H1 (cell line): Measurements from ENCODE around the gene LRCH3. TPM values are rescaled to one million over a fixed set of nuclear protein-coding genes. Genes with fewer than 3 reads are reported as not detected.

Source experiments
- CHD1 ChIP-seq: IDR thresholded peaks from 2 replicates; pipeline ENCODE4 v1.6.1; 2012; ENCODE audit warnings: low read depth, low read length, improper control_type of control experiment
- CREB1 ChIP-seq: IDR thresholded peaks from 2 replicates; pipeline ENCODE4 v1.6.1; 2012; ENCODE audit warnings: inconsistent platforms
- EGR1 ChIP-seq: IDR thresholded peaks from 2 replicates; pipeline ENCODE4 v1.6.1; 2011; ENCODE audit warnings: low read depth, low read length, borderline replicate concordance
- JUND ChIP-seq: IDR thresholded peaks from 2 replicates; pipeline ENCODE4 v1.6.1; 2011; ENCODE audit warnings: mild to moderate bottlenecking, improper control_type of control experiment, low read length
- KDM1A ChIP-seq: fragments of 200-600, 300-600 bp; sonication (generic); IDR thresholded peaks from 2 replicates; pipeline ENCODE4 v1.7.1; 2016; ENCODE audit warnings: mild to moderate bottlenecking, low read length, borderline replicate concordance
- KDM4A ChIP-seq: IDR thresholded peaks from one replicate; pipeline ENCODE4 v1.7.1; 2012; ENCODE audit warnings: low read depth, mild to moderate bottlenecking, moderate library complexity, low read length, inconsistent platforms; ENCODE audit not compliant: severe bottlenecking
- NANOG ChIP-seq: IDR thresholded peaks from 2 replicates; pipeline ENCODE4 v1.6.1; 2011; ENCODE audit warnings: low read length, low read depth, mild to moderate bottlenecking, inconsistent platforms; ENCODE audit not compliant: insufficient read depth, poor library complexity, severe bottlenecking
- POLR2AphosphoS5 ChIP-seq: IDR thresholded peaks from 2 replicates; pipeline ENCODE4 v1.6.1; 2011; ENCODE audit warnings: low read depth, low read length
- SAP30 ChIP-seq: fragments of 300-600 bp; sonication (generic); IDR thresholded peaks from 2 replicates; pipeline ENCODE4 v1.7.1; 2012; ENCODE audit warnings: low read length, moderate library complexity, mild to moderate bottlenecking, inconsistent platforms; ENCODE audit not compliant: insufficient read depth, insufficient replicate concordance
- SIN3A ChIP-seq, 2 experiments: IDR thresholded peaks in 1 of 2; conservative IDR thresholded peaks in 1 of 2; 2 replicates each; pipeline ENCODE4 v1.6.1; 2011 to 2012; ENCODE audit warnings: low read length in 2 of 2, improper control_type of control experiment in 1 of 2, low read depth in 1 of 2, mild to moderate bottlenecking in 1 of 2
- SIX5 ChIP-seq: IDR thresholded peaks from 2 replicates; pipeline ENCODE4 v1.6.1; 2011; ENCODE audit warnings: mild to moderate bottlenecking, low read depth, low read length
- TEAD4 ChIP-seq: IDR thresholded peaks from 2 replicates; pipeline ENCODE4 v1.6.1; 2012; ENCODE audit warnings: low read depth, low read length, inconsistent platforms, mixed read lengths
- polyA plus RNA-seq, 7 experiments: library from polyadenylated mRNA; depleted of rRNA in 3 of 7; stranded (reverse) in 5 of 7; unstranded in 2 of 7; fragments of >200 nt in 5 of 7; fragments of 200-250 nt in 2 of 7; gene quantifications; 1 replicate in 5 of 7; 2 replicates in 1 of 7; 4 replicates in 1 of 7; pipeline versions ENCODE4 v1.2.1 to v1.2.3, GENCODE V29; 2011 to 2013; ENCODE audit warnings: missing spikeins in 2 of 7, mixed read lengths in 2 of 7
- total RNA-seq: library from RNA; stranded (reverse); fragmentation: NEBNext Ultra II Directional; extraction: Animal tissue kit (Norgen Biotek cat#: 25700); gene quantifications from 2 replicates; pipeline ENCODE4 v1.2.1, GENCODE V29; 2021
- TF ChIP-seq, protein P1 (sequence below), 3 experiments: IDR thresholded peaks; 1 replicate in 2 of 3; 2 replicates in 1 of 3; pipeline versions ENCODE4 v1.5.1 to v1.6.1; 2011; ENCODE audit warnings: low read length in 3 of 3, mild to moderate bottlenecking in 3 of 3, inconsistent platforms in 2 of 3, low read depth in 1 of 3, moderate library complexity in 1 of 3; ENCODE audit not compliant: insufficient read depth in 1 of 3; ENCODE audit errors: control extremely low read depth in 1 of 3
- TF ChIP-seq, protein P2 (sequence below): IDR thresholded peaks from 2 replicates; pipeline ENCODE4 v1.6.1; 2012; ENCODE audit warnings: inconsistent platforms

Gene LRCH3
- total and polyA plus RNA-seq, 2 of the 8 experiments (the other 6 are each of a cell fraction or from before 2014, with no cell fraction given), result 58.4 to 66.0 TPM

DNA sequence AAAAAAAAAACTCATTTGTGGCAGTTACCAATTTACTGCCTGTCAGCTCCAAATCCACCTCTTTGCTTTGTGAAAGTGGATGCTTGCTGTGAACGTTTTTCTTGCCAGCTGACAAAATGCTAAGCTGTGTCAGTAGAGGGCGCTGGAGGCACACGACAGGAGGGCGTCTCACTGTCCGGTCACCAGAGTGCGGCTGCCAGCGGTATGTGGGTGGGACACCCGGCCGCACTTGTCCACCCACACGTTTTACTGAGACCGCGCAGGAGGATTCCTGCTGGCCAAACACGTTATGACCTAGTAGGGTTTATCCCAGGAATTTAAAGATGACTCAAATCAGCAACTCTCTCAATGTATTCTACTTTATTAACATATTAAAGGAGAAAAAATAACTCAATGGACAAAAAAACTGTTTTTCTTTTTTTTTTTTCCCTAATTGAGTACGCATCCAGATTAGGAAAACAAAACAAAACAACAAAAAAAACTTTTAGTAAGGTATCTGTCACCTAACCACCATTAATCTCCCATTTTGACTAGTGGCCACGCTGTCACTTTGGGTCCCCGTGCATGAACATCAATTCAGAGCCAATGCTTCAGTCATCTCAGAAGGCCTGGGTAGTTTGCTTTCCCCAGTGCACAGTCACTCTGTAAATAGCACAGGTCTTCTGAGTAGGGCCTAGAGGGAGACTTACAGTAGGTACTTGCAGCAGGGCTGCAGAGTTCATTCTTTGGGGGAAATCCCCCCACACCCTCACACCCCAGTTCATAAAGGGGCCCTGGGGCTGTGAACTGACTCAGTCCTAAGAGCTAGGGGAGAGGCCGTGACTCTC, 115.2 kb downstream of the LRCH3 start (continued):
- TF ChIP-seq SAP30 (no peak), SIX5 (no peak), SIN3A (conservative IDR thresholded peaks at IDR 0.05 in 1 of 2, IDR thresholded peaks at IDR 0.05 in 1 of 2; ENCODE audit: low read depth in 1 of 2, low read length in 2 of 2) (no peak), KDM4A (no peak), KDM1A (no peak), CHD1 (no peak), JUND (peak; percentile 62; the same call in 1 of the 2 replicates), CREB1 (peak; percentile 51; the same call in 1 of the 2 replicates), POLR2AphosphoS5 (no peak), NANOG (no peak), TEAD4 (peak; percentile 62; the same call in 1 of the 2 replicates), EGR1 (peak; percentile 87; the same call in 1 of the 2 replicates)
- TF ChIP-seq, protein P1, sequence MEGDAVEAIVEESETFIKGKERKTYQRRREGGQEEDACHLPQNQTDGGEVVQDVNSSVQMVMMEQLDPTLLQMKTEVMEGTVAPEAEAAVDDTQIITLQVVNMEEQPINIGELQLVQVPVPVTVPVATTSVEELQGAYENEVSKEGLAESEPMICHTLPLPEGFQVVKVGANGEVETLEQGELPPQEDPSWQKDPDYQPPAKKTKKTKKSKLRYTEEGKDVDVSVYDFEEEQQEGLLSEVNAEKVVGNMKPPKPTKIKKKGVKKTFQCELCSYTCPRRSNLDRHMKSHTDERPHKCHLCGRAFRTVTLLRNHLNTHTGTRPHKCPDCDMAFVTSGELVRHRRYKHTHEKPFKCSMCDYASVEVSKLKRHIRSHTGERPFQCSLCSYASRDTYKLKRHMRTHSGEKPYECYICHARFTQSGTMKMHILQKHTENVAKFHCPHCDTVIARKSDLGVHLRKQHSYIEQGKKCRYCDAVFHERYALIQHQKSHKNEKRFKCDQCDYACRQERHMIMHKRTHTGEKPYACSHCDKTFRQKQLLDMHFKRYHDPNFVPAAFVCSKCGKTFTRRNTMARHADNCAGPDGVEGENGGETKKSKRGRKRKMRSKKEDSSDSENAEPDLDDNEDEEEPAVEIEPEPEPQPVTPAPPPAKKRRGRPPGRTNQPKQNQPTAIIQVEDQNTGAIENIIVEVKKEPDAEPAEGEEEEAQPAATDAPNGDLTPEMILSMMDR (IDR thresholded peaks at IDR 0.05; ENCODE audit: control extremely low read depth in 1 of 3, insufficient read depth in 1 of 3, low read depth in 1 of 3, low read length in 3 of 3), result peak; percentile 93 to 96 (median 94)
- TF ChIP-seq, protein P2, sequence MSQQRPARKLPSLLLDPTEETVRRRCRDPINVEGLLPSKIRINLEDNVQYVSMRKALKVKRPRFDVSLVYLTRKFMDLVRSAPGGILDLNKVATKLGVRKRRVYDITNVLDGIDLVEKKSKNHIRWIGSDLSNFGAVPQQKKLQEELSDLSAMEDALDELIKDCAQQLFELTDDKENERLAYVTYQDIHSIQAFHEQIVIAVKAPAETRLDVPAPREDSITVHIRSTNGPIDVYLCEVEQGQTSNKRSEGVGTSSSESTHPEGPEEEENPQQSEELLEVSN, result no peak
- TF ChIP-seq, all 59 proteins: peak for 6
